ENCODE measurements around the gene METRNL. TPM values are rescaled to one million over a fixed set of nuclear protein-coding genes. Genes with fewer than 3 reads are reported as not detected.
"Not testable (repeated sequence)": the region's sequence is repeated elsewhere in the genome, so short reads cannot be mapped to it uniquely, and the experiment has no call there.

The METRNL gene
- total RNA-seq, 1 experiment from 2014 or later = 44.6 TPM

DNA sequence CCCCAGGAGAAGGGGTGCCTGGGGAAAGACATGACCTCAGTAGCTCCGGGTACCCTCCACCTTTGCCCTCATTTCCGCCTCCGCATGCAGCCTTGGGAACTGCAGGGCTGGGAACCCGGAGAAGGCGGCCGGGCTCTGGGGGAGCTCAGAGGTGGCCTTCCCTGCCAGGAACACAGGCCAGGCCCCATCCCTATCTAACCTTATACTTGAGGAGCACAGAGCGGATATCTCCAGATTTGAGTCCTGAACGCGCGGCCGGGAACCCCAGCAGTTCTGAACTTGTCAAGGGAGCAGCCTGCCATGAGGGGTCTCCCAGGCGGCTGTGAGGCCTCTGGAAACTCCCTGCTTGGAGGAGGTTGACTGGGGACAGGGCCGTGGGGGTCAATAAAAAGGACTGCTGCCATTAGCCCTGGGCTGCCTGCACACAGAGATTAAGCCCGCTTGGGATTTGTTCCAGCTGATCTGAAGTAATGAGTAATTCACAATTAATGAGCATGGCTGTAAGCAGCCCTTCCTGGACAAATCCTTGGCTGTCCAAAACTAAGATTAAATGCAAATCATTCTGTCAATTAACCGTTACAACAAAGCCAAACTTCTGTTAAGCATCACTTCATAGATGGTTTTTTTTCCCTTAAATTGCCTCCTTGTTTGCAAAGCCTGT, 26.3 kb upstream of the METRNL start:
- H3K4me1 ChIP-seq (replicated peaks; ENCODE audit: insufficient read depth) = peaks cover 29% of the 10 kb centered on the region
- DNase-seq = no peak
- no peaks in the 10 kb centered on the region for H3K27me3 ChIP-seq (ENCODE audit: insufficient read depth, low read depth)
- no peaks in the 10 kb centered on the region for H3K79me2 ChIP-seq (ENCODE audit: low read depth)
- CTCF ChIA-PET = no interaction called here
- no peak overlapping the region for H3K4me3 ChIP-seq
- H3K9me3 ChIP-seq (ENCODE audit: insufficient read depth, low read depth) = no peaks in the 10 kb centered on the region
- H2AFZ ChIP-seq = no peak overlapping the region
- BruUV-seq (replicated peaks) = no TSS peak
- no peak overlapping the region for H3K4me2 ChIP-seq
- POLR2A ChIA-PET (ENCODE audit: unreplicated experiment) = no interaction called here
- no peaks in the 10 kb centered on the region for H3K9me2 ChIP-seq (ENCODE audit: insufficient read depth)
- TF ChIP-seq EZH2 (IDR thresholded peaks at IDR 0.05; ENCODE audit: low read depth) = no peak
- TF ChIP-seq, protein P1, sequence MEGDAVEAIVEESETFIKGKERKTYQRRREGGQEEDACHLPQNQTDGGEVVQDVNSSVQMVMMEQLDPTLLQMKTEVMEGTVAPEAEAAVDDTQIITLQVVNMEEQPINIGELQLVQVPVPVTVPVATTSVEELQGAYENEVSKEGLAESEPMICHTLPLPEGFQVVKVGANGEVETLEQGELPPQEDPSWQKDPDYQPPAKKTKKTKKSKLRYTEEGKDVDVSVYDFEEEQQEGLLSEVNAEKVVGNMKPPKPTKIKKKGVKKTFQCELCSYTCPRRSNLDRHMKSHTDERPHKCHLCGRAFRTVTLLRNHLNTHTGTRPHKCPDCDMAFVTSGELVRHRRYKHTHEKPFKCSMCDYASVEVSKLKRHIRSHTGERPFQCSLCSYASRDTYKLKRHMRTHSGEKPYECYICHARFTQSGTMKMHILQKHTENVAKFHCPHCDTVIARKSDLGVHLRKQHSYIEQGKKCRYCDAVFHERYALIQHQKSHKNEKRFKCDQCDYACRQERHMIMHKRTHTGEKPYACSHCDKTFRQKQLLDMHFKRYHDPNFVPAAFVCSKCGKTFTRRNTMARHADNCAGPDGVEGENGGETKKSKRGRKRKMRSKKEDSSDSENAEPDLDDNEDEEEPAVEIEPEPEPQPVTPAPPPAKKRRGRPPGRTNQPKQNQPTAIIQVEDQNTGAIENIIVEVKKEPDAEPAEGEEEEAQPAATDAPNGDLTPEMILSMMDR (conservative IDR thresholded peaks at IDR 0.05) = no peak
- intact Hi-C loops (cut with micrococcal nuclease; ENCODE audit: unreplicated experiment) = no loop called here
- no peaks in the 10 kb centered on the region for H3K36me3 ChIP-seq (ENCODE audit: low read depth)
- no peak overlapping the region for H3K27ac ChIP-seq
- no peaks in the 10 kb centered on the region for H4K20me1 ChIP-seq (ENCODE audit: insufficient read depth)
- H3F3A ChIP-seq (ENCODE audit: insufficient read depth, low read depth) = peaks cover 16% of the 10 kb centered on the region; the same call in 1 of the 2 replicates

DNA sequence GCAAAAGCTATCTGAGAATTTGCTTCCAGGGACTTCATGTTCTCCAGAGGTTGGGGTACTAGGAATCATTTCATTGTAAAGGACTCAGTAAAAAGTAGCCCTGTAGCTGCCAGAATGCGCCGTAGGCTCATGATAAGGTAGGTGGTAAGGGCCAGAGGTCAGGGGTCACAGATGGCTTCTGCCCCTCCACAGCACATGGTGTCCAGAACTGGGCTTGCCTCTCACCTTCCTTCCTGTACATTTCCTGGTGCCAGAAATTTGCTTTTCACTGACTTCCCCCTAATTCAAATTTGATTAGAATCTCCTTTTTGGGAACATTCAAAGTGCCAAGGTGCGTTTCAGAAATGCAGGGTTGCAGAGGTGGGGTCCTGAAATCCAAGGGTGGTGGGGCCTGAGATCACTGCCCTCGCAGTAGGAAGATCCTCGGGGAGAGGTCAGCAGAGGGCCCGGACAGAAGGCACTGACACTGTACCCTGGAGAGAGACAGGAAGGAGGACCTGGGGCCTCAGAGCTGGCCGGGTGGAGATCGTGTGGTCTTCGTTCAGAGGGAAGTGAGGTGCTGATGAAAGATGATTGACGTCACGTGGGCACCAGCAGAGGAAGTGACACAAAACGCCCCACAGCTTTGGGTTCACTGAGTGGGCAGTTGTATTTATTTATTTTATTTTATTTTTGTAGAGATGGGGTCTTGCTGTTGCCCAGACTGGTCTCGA, 25.5 kb upstream of the METRNL start:
- H3K9me3 ChIP-seq (ENCODE audit: insufficient read depth, low read depth) = no peaks in the 10 kb centered on the region
- no peak for DNase-seq
- no TSS peak for BruUV-seq (replicated peaks)
- H3K4me2 ChIP-seq = no peak overlapping the region
- H3F3A ChIP-seq (ENCODE audit: insufficient read depth, low read depth) = peaks cover 8% of the 10 kb centered on the region; the same call in 1 of the 2 replicates
- H3K27ac ChIP-seq = no peak overlapping the region
- H2AFZ ChIP-seq = no peak overlapping the region
- no peaks in the 10 kb centered on the region for H3K79me2 ChIP-seq (ENCODE audit: low read depth)
- no peaks in the 10 kb centered on the region for H4K20me1 ChIP-seq (ENCODE audit: insufficient read depth)
- intact Hi-C loops (cut with micrococcal nuclease; ENCODE audit: unreplicated experiment) = no loop called here
- no peaks in the 10 kb centered on the region for H3K9me2 ChIP-seq (ENCODE audit: insufficient read depth)
- peaks cover 21% of the 10 kb centered on the region for H3K4me1 ChIP-seq (replicated peaks; ENCODE audit: insufficient read depth)
- POLR2A ChIA-PET (ENCODE audit: unreplicated experiment) = interaction anchor here (0.5 kb wide), 1 partner anchor 401 kb away, joined by 3 read pairs; no protein-coding TSS in a partner anchor
- no peaks in the 10 kb centered on the region for H3K27me3 ChIP-seq (ENCODE audit: insufficient read depth, low read depth)
- no peaks in the 10 kb centered on the region for H3K36me3 ChIP-seq (ENCODE audit: low read depth)
- no peak overlapping the region for H3K4me3 ChIP-seq
- CTCF ChIA-PET = no interaction called here
- TF ChIP-seq, protein P1 (conservative IDR thresholded peaks at IDR 0.05) = no peak
- no peak for TF ChIP-seq EZH2 (IDR thresholded peaks at IDR 0.05; ENCODE audit: low read depth)

DNA sequence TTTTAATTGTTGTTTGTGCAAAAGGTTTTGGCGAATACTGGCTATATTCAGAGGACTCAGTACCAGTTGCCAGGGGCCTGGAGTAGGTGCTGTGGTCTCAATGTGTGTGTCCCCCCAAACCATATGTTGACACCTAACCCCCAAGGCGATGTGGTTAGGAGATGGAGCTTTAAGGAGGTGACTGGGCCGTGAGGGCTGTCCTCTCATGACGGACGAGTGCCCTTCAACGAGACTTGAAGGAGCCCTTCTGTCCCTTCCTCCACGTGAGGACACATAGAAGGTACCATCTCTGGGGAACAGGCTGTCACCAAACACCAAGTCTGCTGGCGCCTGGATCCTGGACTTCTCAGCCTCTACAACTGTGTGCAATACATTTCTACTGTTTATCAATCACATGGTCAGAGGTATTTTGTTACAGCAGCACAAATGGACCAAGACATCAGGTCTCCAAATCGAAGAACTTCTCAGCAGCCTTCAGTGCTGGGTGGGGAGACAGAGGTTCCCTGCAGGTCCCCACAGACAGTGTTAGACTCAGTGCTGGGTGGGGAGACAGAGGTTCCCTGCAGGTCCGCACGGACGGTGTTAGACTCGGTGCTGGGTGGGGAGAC, 24.8 kb upstream of the METRNL start:
- peaks cover 1% of the 10 kb centered on the region; the same call in 1 of the 2 replicates for H3F3A ChIP-seq (ENCODE audit: insufficient read depth, low read depth)
- H4K20me1 ChIP-seq (ENCODE audit: insufficient read depth) = no peaks in the 10 kb centered on the region
- no peaks in the 10 kb centered on the region for H3K36me3 ChIP-seq (ENCODE audit: low read depth)
- no peak overlapping the region for H3K27ac ChIP-seq
- no peak overlapping the region for H3K4me2 ChIP-seq
- H3K27me3 ChIP-seq (ENCODE audit: insufficient read depth, low read depth) = no peaks in the 10 kb centered on the region
- no peaks in the 10 kb centered on the region for H3K79me2 ChIP-seq (ENCODE audit: low read depth)
- DNase-seq = no peak
- no peak overlapping the region for H3K4me3 ChIP-seq
- no peak overlapping the region for H2AFZ ChIP-seq
- TF ChIP-seq, protein P1 (conservative IDR thresholded peaks at IDR 0.05) = no peak
- no peak for TF ChIP-seq EZH2 (IDR thresholded peaks at IDR 0.05; ENCODE audit: low read depth)
- ChIA-PET CTCF (no interaction called here), POLR2A (ENCODE audit: unreplicated experiment) (no interaction called here)
- BruUV-seq (replicated peaks) = no TSS peak
- H3K9me3 ChIP-seq (ENCODE audit: insufficient read depth, low read depth) = no peaks in the 10 kb centered on the region
- intact Hi-C loops (cut with micrococcal nuclease; ENCODE audit: unreplicated experiment) = no loop called here
- H3K9me2 ChIP-seq (ENCODE audit: insufficient read depth) = no peaks in the 10 kb centered on the region
- H3K4me1 ChIP-seq (replicated peaks; ENCODE audit: insufficient read depth) = peaks cover 14% of the 10 kb centered on the region

DNA sequence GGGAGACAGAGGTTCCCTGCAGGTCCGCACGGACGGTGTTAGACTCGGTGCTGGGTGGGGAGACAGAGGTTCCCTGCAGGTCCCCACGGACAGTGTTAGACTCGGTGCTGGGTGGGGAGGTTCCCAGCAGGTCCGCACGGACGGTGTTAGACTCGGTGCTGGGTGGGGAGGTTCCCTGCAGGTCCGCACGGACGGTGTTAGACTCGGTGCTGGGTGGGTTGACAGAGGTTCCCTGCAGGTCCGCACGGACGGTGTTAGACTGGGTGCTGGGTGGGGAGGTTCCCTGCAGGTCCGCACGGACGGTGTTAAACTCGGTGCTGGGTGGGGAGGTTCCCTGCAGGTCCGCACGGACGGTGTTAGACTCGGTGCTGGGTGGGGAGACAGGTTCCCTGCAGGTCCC, 24.2 kb upstream of the METRNL start:
- H3K36me3 ChIP-seq (ENCODE audit: low read depth); H3F3A ChIP-seq (ENCODE audit: insufficient read depth, low read depth); H3K27me3 ChIP-seq (ENCODE audit: insufficient read depth, low read depth); H4K20me1 ChIP-seq (ENCODE audit: insufficient read depth); DNase-seq; H3K9me3 ChIP-seq (ENCODE audit: insufficient read depth, low read depth); H3K79me2 ChIP-seq (ENCODE audit: low read depth); CTCF ChIA-PET; H2AFZ ChIP-seq; intact Hi-C loops (cut with micrococcal nuclease; ENCODE audit: unreplicated experiment); BruUV-seq (replicated peaks); H3K9me2 ChIP-seq (ENCODE audit: insufficient read depth); H3K4me2 ChIP-seq; H3K27ac ChIP-seq; H3K4me3 ChIP-seq: not testable (repeated sequence)
- POLR2A ChIA-PET (ENCODE audit: unreplicated experiment) = interaction anchor here (0.6 kb wide), 1 partner anchor 285 kb away, joined by 18 read pairs; no protein-coding TSS in a partner anchor
- peaks cover 14% of the 10 kb centered on the region for H3K4me1 ChIP-seq (replicated peaks; ENCODE audit: insufficient read depth)

Data from PC-9 (cell line).